PC-9 (cell line): Measurements from ENCODE around the gene LIPH. TPM values are rescaled to one million over a fixed set of nuclear protein-coding genes. Genes with fewer than 3 reads are reported as not detected.
A peak's percentile ranks its signal among the peaks of the same experiment; 100 is the strongest.
"Not testable (repeated sequence)": the region's sequence is repeated elsewhere in the genome, so short reads cannot be mapped to it uniquely, and the experiment has no call there.

Source experiments
- BruUV-seq: library from RNA; stranded (reverse); fragments of 400-500 nt; replicated peaks from 2 replicates; lab custom pipeline; 2021; lab: Mats Ljungman, UMichigan
- CTCF ChIA-PET: fragments of 300-600 bp; sonication (Branson Sonifier 250); formaldehyde crosslinking; loops from one replicate; lab custom pipeline; 2022; ENCODE audit warnings: antibody characterized with exemption; lab: Charles Lee
- POLR2A ChIA-PET: fragments of 300-600 bp; sonication (Branson Sonifier 250); formaldehyde crosslinking; loops from one replicate; lab custom pipeline; 2022; ENCODE audit warnings: antibody characterized with exemption; ENCODE audit not compliant: unreplicated experiment; lab: Charles Lee
- DNase-seq, 2 experiments: peaks; one replicate each; pipeline versions ENCODE4 v3.0.0 to v3.0.0-alpha.2; 2015 to 2022; ENCODE audit warnings: mixed read lengths in 1 of 2
- H2AFZ ChIP-seq: fragments of 200-600 bp; sonication (generic); 2 replicates; pipeline ENCODE4 v1.8.1; 2017; ENCODE audit warnings: antibody characterized with exemption
- H3F3A ChIP-seq: fragments of 200-600 bp; sonication (generic); 2 replicates; pipeline ENCODE4 v1.8.1; 2017; ENCODE audit warnings: antibody characterized with exemption, mild to moderate bottlenecking, low read depth; ENCODE audit not compliant: insufficient read depth
- H3K27ac ChIP-seq: fragments of 200-600 bp; sonication (generic); 2 replicates; pipeline ENCODE4 v1.6.1; 2016; ENCODE audit warnings: mixed run types
- H3K27me3 ChIP-seq: fragments of 200-600 bp; sonication (generic); 2 replicates; pipeline ENCODE4 v1.6.1; 2016; ENCODE audit warnings: low read depth, mixed run types; ENCODE audit not compliant: insufficient read depth
- H3K36me3 ChIP-seq: fragments of 200-600 bp; sonication (generic); 2 replicates; pipeline ENCODE4 v1.6.1; 2016; ENCODE audit warnings: low read depth, mixed run types
- H3K4me1 ChIP-seq: fragments of 200-600 bp; sonication (generic); replicated peaks from 2 replicates; pipeline ENCODE4 v1.6.1; 2016; ENCODE audit warnings: mixed run types; ENCODE audit not compliant: insufficient read depth
- H3K4me2 ChIP-seq: fragments of 200-600 bp; sonication (generic); 2 replicates; pipeline ENCODE4 v1.6.1; 2017; ENCODE audit warnings: mixed run types
- H3K4me3 ChIP-seq: fragments of 200-600 bp; sonication (generic); 2 replicates; pipeline ENCODE4 v1.6.1; 2016; ENCODE audit warnings: mixed run types
- H3K79me2 ChIP-seq: fragments of 200-600 bp; sonication (generic); 2 replicates; pipeline ENCODE4 v1.6.1; 2017; ENCODE audit warnings: low read depth, mixed run types
- H3K9me2 ChIP-seq: fragments of 200-600 bp; sonication (generic); 2 replicates; pipeline ENCODE4 v1.8.1; 2017; ENCODE audit warnings: mild to moderate bottlenecking; ENCODE audit not compliant: insufficient read depth
- H3K9me3 ChIP-seq: fragments of 200-600 bp; sonication (generic); 2 replicates; pipeline ENCODE4 v1.8.1; 2016; ENCODE audit warnings: low read depth; ENCODE audit not compliant: insufficient read depth
- H4K20me1 ChIP-seq: fragments of 200-600 bp; sonication (generic); 2 replicates; pipeline ENCODE4 v1.8.1; 2017; ENCODE audit not compliant: insufficient read depth
- EZH2 ChIP-seq: fragments of 200-600 bp; sonication (generic); IDR thresholded peaks from 2 replicates; pipeline ENCODE4 v1.8.0; 2017; ENCODE audit warnings: antibody characterized with exemption, low read depth
- intact Hi-C: fragments of 100-400 bp; cut with micrococcal nuclease; formaldehyde crosslinking; loops from one replicate; pipeline ENCODE4 v1.10.0; 2022; ENCODE audit not compliant: unreplicated experiment
- total RNA-seq: library from RNA; stranded (reverse); gene quantifications from 2 replicates; pipeline ENCODE4 v1.2.3, GENCODE V29; 2021
- TF ChIP-seq, protein P1 (sequence below): fragments of 200-600 bp; sonication (generic); conservative IDR thresholded peaks from 2 replicates; pipeline ENCODE4 v1.6.1; 2017; ENCODE audit warnings: mixed run types, antibody characterized with exemption, mild to moderate bottlenecking, moderate library complexity

The LIPH gene
- total RNA-seq, 1 experiment from 2014 or later: 44.7 TPM

DNA sequence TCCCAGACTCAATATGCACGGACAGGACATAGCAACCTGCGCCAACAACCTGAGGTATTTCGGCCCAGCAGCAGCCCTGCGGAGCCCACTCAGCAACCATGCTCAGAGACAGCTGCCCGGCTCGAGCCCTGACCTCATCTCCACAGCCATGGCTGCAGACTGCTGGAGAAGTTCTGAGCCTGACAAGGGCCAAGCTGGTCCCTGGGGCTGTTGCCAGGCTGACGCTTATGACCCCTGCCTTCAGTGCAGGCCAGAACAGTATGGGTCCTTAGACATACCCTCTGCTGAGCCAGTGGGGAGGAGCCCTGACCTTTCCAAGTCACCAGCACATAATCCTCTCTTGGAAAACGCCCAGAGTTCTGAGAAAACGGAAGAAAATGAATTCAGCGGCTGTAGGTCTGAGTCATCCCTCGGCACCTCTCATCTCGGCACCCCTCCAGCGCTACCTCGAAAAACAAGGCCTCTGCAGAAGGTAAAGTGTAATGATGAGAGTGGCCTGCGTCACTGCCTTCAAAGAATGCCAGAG, 79.0 kb downstream of the LIPH start:
- no TSS peak for BruUV-seq
- no peaks in the 10 kb centered on the region for H4K20me1 ChIP-seq
- H2AFZ ChIP-seq: no peak overlapping the region
- ChIA-PET POLR2A (no interaction called here), CTCF (no interaction called here)
- H3F3A ChIP-seq: no peaks in the 10 kb centered on the region
- peak in 1 of 2 experiments; percentile 59 for DNase-seq
- H3K36me3 ChIP-seq: no peaks in the 10 kb centered on the region
- H3K27ac ChIP-seq: no peak overlapping the region
- no peaks in the 10 kb centered on the region for H3K27me3 ChIP-seq
- no peaks in the 10 kb centered on the region for H3K9me2 ChIP-seq
- no peaks in the 10 kb centered on the region for H3K9me3 ChIP-seq
- no peaks in the 10 kb centered on the region for H3K4me1 ChIP-seq
- TF ChIP-seq EZH2: no peak
- TF ChIP-seq, protein P1, sequence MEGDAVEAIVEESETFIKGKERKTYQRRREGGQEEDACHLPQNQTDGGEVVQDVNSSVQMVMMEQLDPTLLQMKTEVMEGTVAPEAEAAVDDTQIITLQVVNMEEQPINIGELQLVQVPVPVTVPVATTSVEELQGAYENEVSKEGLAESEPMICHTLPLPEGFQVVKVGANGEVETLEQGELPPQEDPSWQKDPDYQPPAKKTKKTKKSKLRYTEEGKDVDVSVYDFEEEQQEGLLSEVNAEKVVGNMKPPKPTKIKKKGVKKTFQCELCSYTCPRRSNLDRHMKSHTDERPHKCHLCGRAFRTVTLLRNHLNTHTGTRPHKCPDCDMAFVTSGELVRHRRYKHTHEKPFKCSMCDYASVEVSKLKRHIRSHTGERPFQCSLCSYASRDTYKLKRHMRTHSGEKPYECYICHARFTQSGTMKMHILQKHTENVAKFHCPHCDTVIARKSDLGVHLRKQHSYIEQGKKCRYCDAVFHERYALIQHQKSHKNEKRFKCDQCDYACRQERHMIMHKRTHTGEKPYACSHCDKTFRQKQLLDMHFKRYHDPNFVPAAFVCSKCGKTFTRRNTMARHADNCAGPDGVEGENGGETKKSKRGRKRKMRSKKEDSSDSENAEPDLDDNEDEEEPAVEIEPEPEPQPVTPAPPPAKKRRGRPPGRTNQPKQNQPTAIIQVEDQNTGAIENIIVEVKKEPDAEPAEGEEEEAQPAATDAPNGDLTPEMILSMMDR: no peak
- no peaks in the 10 kb centered on the region for H3K79me2 ChIP-seq
- no peak overlapping the region for H3K4me3 ChIP-seq
- intact Hi-C loops: no loop called here
- H3K4me2 ChIP-seq: no peak overlapping the region

DNA sequence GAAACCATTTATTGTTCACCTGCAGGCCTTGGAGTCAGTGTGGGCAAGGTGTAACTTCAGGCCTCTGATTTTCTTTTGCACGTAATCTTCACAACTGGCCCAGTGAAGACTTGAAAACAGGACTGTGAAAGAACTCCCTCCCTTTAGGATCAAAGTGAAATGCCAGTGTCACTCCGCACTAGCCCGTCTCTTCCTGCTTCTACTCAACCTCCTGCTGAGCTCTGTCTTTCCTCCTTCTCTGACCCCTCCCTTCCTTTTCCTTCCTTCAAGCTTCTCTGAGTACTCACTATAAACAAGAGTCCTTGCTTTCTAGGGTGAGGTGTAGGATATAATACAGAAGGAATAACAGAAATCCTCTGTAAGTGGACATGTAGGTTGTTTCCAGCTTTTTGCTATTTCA, 82.1 kb downstream of the LIPH start:
- no peaks in the 10 kb centered on the region for H3K9me3 ChIP-seq
- H3K36me3 ChIP-seq: no peaks in the 10 kb centered on the region
- ChIA-PET CTCF (interaction anchor here (1.2 kb wide), 1 partner anchor 48 kb away, joined by 3 read pairs; no protein-coding TSS in a partner anchor), POLR2A (no interaction called here)
- intact Hi-C loops: no loop called here
- no peak overlapping the region for H3K27ac ChIP-seq
- no peak for DNase-seq
- no peaks in the 10 kb centered on the region for H3K27me3 ChIP-seq
- no peak overlapping the region for H2AFZ ChIP-seq
- H3F3A ChIP-seq: no peaks in the 10 kb centered on the region
- no peaks in the 10 kb centered on the region for H4K20me1 ChIP-seq
- H3K4me1 ChIP-seq: no peaks in the 10 kb centered on the region
- H3K4me2 ChIP-seq: no peak overlapping the region
- no peaks in the 10 kb centered on the region for H3K9me2 ChIP-seq
- H3K79me2 ChIP-seq: no peaks in the 10 kb centered on the region
- no peak overlapping the region for H3K4me3 ChIP-seq
- no TSS peak for BruUV-seq
- TF ChIP-seq, protein P1: no peak

DNA sequence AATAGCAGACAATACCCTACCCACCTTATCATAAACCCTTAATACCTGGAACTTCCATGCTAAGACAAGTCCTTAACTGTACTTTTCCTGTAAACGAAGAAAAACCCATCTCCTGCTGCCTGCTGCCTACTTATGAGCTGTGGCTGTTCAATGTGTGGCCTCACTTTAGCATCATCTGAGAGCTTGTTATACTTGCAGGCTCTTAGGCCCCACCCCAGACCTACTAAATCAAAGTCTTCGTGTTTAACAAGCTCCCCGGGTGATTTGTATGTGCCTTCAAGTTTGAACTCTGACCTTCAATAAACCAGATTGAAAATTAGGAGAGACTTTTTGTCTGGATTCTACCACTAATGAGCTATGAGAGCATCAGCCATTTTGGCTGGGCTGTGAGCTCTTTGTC, 82.8 kb downstream of the LIPH start:
- Histone ChIP-seq H3K9me3 (no peaks in the 10 kb centered on the region), H2AFZ (no peak overlapping the region), H3K27ac (no peak overlapping the region), H3F3A (no peaks in the 10 kb centered on the region), H3K9me2 (no peaks in the 10 kb centered on the region), H3K27me3 (no peaks in the 10 kb centered on the region), H3K4me3 (no peak overlapping the region), H3K4me1 (no peaks in the 10 kb centered on the region), H3K36me3 (no peaks in the 10 kb centered on the region), H3K4me2 (no peak overlapping the region), H4K20me1 (no peaks in the 10 kb centered on the region), H3K79me2 (no peaks in the 10 kb centered on the region)
- no TSS peak for BruUV-seq
- ChIA-PET CTCF (interaction anchor here (1.2 kb wide), 1 partner anchor 47 kb away, joined by 3 read pairs; no protein-coding TSS in a partner anchor), POLR2A (no interaction called here)
- DNase-seq: no peak
- intact Hi-C loops: no loop called here
- TF ChIP-seq, protein P1: no peak
- no peak for TF ChIP-seq EZH2

DNA sequence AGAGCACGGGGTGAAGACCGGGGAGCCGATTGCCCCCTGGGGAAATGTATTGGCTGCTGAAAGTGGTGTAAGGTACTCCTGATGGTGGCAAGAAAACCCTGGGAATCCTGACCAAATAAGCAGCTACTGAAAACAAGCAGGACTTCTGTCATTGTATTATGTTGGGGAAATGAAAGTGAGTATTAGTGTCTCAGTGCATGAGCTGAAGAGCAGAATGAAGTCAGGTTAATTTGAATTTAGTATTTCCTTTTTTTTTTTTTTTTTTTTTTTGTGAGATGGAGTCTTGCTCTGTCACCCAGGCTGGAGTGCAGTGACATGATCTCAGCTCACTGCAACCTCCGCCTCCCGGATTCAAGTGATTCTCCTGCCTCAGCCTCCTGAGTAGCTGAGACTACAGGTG, 86.3 kb downstream of the LIPH start:
- H3K4me2 ChIP-seq, H3K79me2 ChIP-seq, DNase-seq, H3K4me3 ChIP-seq, H3K36me3 ChIP-seq, H4K20me1 ChIP-seq, H3K4me1 ChIP-seq, H3K27ac ChIP-seq, CTCF ChIA-PET, H3F3A ChIP-seq, H3K27me3 ChIP-seq, intact Hi-C loops, POLR2A ChIA-PET, H3K9me2 ChIP-seq, H3K9me3 ChIP-seq, H2AFZ ChIP-seq, BruUV-seq: not testable (repeated sequence)
